Left cardiac atrium (tissue), 4 donors: ENCODE data around the gene C14orf119. TPM values are rescaled to one million over a fixed set of nuclear protein-coding genes. Genes with fewer than 3 reads are reported as not detected.

Experiments
- ATAC-seq, 2 donors: fragments of 200-7000 bp; cut with Tn5 transposase; one replicate each; pipeline ENCODE4 v1.9.1; 2020; ENCODE audit warnings: mild to moderate bottlenecking in 2 of 2, moderate library complexity in 2 of 2
- DNase-seq: peaks from one replicate; pipeline ENCODE4 v3.0.0-alpha.2; 2020
- intact Hi-C, 2 donors: fragments of 100-400 bp; cut with DNase I; formaldehyde crosslinking; loops; one replicate each; pipeline versions ENCODE4 v1.14.1 to v1.15.1; 2022 to 2023
- total RNA-seq, 2 donors: library from RNA; stranded (reverse); fragmentation: NEBNext Ultra II Directional; extraction: Animal tissue kit (Norgen Biotek cat#: 25700); gene quantifications; one replicate each; pipeline ENCODE4 v1.2.1, GENCODE V29; 2021
- donor health status: DM: no; HTN: yes; CAD: no.
- donor health status: DM: no; HTN: yes; CAD: no; lungs with severe emphysema.
- donor health status: DM: yes; HTN: yes; CAD: no.
- donor health status: Dilated cardiomyopathy.

C14orf119 gene
- total RNA-seq, 2 donors from 2014 or later, result 30.8 to 37.9 TPM

GRCh38 chr14:23118506-23119362 lies 23.4 kb downstream of the C14orf119 start, which contains the start of gene CEBPE:
Gene CEBPE, minus strand, starts transcription at chr14:23119255. Its CDS starts 164 bp downstream, at chr14:23119091.
- ATAC-seq, result no peak
- DNase-seq, result no peak
- intact Hi-C loops, result no loop called here

- DNase-seq, result no peak
- intact Hi-C loops, result loop anchor here (1.0 to 5.0 kb wide), 3 partner anchors 67 to 178 kb away; no protein-coding TSS in a partner anchor
- ATAC-seq, result no peak
These were observed 24.3 kb downstream of the C14orf119 start for GRCh38 chr14:23119363-23120327.

- ATAC-seq (peak; percentile 84 to 86), DNase-seq (peak; percentile 93)
- intact Hi-C loops, result loop anchor here (1.0 to 5.0 kb wide), 3 partner anchors 66 to 177 kb away; no protein-coding TSS in a partner anchor
These were observed 25.4 kb downstream of the C14orf119 start for GRCh38 chr14:23120541-23121251.

GRCh38 chr14:23121361-23121771 lies 26.1 kb downstream of the C14orf119 start:
- DNase-seq, result peak; percentile 75
- intact Hi-C loops, result loop anchor here (2.0 to 5.0 kb wide), 2 partner anchors 65 to 176 kb away; no protein-coding TSS in a partner anchor
- ATAC-seq, result peak; percentile 45 to 68

GRCh38 chr14:23122086-23122485 lies 26.8 kb downstream of the C14orf119 start:
- no peak for ATAC-seq
- no peak for DNase-seq
- intact Hi-C loops, result loop anchor here in 1 of 2 donors (5.0 kb wide), 1 partner anchor 175 kb away; no protein-coding TSS in a partner anchor

- peak; percentile 82 for DNase-seq
- intact Hi-C loops, result loop anchor here in 1 of 2 donors (5.0 kb wide), 1 partner anchor 174 kb away; no protein-coding TSS in a partner anchor
- peak; percentile 57 to 83 for ATAC-seq
These were observed 28.1 kb downstream of the C14orf119 start for GRCh38 chr14:23123419-23123818.

GRCh38 chr14:23124337-23124954 lies 29.1 kb downstream of the C14orf119 start:
- ATAC-seq (no peak), DNase-seq (no peak)
- intact Hi-C loops, result loop anchor here in 1 of 2 donors (5.0 kb wide), 1 partner anchor 173 kb away; no protein-coding TSS in a partner anchor

- intact Hi-C loops, result no loop called here
- DNase-seq (no peak), ATAC-seq (no peak)
These were observed 29.7 kb downstream of the C14orf119 start for GRCh38 chr14:23125011-23125410.

GRCh38 chr14:23125933-23126524 lies 30.7 kb downstream of the C14orf119 start:
- DNase-seq, result no peak
- ATAC-seq, result no peak
- intact Hi-C loops, result no loop called here

GRCh38 chr14:23126548-23127278 lies 31.4 kb downstream of the C14orf119 start:
- intact Hi-C loops, result no loop called here
- no peak for ATAC-seq
- no peak for DNase-seq

GRCh38 chr14:23127861-23128260 lies 32.6 kb downstream of the C14orf119 start:
- DNase-seq, result no peak
- intact Hi-C loops, result no loop called here
- ATAC-seq, result no peak

- intact Hi-C loops, result no loop called here
- no peak for ATAC-seq
- no peak for DNase-seq
These were observed 33.9 kb downstream of the C14orf119 start for GRCh38 chr14:23128969-23129758.

- ATAC-seq (no peak), DNase-seq (no peak)
- intact Hi-C loops, result no loop called here
These were observed 34.5 kb downstream of the C14orf119 start for GRCh38 chr14:23129759-23130316.

- ATAC-seq, result peak; percentile 49 to 63
- peak; percentile 64 for DNase-seq
- intact Hi-C loops, result no loop called here
These were observed 35.6 kb downstream of the C14orf119 start for GRCh38 chr14:23130871-23131270.

- DNase-seq (no peak), ATAC-seq (no peak)
- intact Hi-C loops, result no loop called here
These were observed 36.2 kb downstream of the C14orf119 start for GRCh38 chr14:23131482-23131881.

GRCh38 chr14:23132970-23133369 lies 37.7 kb downstream of the C14orf119 start:
- ATAC-seq, result no peak
- peak; percentile 6 for DNase-seq
- intact Hi-C loops, result no loop called here
